HG02981 (cell line): ENCODE data around the gene SETX.

ENCODE experiments used
- ATAC-seq: cut with Tn5 transposase; IDR thresholded peaks from one replicate; pipeline ENCODE4 v1.9.1; 2021; ENCODE audit warnings: mild to moderate bottlenecking, moderate library complexity; ENCODE audit not compliant: unreplicated experiment

Gene SETX

DNA sequence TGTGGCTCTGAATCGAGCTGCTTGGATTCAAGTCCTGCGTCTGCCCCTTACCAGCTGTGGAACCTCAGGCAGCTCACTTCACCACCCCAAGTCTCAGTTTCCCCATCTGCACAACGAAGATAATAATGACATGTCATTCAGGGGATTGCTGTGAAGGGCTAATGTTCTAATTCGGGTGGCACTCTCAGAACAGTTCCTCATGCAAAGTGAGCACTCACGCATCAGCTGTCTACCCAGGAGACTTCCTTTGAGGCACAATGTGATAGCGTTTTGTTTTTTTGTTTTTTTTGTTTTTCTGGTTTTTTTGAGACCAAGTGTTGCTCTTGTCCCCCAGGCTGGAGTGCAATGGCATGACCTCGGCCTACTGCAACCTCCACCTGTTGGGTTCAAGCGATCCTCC is 136.6 kb downstream of the SETX start:
- ATAC-seq = no peak

DNA sequence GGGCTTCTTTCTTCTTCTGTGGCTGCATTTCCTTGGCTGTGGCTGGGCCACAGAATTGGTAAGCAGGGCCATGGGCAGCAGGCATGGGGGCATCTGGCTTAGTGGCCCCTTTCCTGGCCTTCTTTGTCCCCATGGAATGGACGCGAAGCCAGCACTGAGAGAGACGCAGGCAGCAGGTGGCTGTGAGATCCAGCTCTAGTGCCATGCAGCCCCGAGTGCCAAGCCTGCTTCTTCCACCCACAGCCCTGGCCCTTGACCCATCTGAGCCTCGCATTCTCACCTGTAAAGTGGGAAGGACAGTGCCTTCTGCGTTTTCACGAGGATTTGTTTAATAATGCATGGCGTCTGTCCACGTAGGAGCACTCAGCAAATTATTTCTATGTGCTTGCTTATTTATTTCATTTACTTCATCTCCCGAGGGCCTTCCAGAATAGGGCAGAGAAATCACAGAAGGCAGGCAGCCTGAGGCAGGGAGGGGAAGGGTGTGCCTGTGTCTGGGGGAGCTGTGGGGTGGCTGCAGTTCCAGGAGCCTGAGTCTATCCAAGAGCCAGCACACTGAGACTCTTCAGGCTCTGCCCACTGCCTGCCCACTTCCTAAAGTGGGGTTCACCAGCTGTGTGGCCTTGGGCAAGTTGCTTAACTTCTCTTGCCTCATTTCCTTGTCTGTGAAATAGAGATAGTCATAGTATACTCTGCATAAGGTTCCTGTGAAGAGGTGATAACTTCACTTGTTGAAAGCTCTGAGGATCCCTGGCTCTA is 137.7 kb downstream of the SETX start:
- no peak for ATAC-seq

DNA sequence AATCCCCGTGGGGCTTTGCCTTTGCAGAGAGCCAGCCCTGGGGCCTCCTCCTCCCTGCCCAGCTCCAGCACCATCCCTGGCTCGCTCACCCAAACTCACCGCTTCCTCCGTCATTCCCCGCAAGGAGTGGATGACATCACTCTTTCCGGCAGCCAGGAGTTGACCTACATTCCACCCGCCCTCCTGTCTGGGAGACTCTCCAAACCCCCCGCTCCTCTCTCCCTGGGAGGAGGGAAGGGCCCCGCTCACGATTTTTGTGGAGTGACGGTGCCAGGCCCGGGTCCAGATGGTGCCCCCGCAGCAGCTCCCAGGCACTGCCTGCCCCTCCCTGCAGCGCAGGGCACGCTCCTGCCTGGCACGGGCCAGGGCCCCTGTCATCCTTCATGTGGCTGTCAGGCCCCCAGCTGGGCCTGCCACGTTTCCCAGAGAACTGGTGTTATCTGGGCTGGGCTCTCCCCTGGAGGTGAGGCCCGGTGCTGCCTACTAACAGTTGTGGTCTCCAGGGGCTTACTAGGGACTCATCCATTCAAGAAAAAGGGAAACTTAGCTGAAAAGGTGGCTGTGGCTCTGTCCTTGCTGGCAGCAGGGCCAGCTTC is 140.7 kb downstream of the SETX start:
- ATAC-seq = no peak

DNA sequence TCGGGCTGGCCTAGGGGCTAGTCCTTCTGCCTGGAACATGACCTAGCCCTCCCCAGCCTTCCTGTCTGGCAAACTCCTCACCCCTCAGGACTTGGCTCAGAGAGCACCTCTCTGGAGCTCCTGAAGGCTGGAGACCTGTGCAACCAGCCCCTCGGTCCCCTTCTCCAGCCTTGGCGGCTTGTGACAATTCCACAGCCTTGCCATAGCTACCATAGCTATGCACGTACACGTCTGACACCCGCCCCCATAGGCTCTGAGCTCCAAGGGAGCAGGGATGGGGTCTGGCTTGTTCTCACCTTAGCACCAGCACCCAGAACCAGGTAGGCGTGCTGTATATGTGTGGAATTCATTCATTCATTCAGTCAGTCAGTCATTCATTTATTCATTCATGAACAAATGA is 143.2 kb downstream of the SETX start:
- ATAC-seq = no peak
